HL-60/S4 treated with retinoic acid at 250 ng/mL for 4 days and 3 days (cell line): ENCODE data around the gene SDK1.

Experiments
- in situ Hi-C: fragments of 300-500 bp; cut with MboI; formaldehyde crosslinking; loops from 2 replicates; pipeline ENCODE4 v1.7.0; 2022; ENCODE audit warnings: low sequenced_read_pairs

Gene SDK1

DNA sequence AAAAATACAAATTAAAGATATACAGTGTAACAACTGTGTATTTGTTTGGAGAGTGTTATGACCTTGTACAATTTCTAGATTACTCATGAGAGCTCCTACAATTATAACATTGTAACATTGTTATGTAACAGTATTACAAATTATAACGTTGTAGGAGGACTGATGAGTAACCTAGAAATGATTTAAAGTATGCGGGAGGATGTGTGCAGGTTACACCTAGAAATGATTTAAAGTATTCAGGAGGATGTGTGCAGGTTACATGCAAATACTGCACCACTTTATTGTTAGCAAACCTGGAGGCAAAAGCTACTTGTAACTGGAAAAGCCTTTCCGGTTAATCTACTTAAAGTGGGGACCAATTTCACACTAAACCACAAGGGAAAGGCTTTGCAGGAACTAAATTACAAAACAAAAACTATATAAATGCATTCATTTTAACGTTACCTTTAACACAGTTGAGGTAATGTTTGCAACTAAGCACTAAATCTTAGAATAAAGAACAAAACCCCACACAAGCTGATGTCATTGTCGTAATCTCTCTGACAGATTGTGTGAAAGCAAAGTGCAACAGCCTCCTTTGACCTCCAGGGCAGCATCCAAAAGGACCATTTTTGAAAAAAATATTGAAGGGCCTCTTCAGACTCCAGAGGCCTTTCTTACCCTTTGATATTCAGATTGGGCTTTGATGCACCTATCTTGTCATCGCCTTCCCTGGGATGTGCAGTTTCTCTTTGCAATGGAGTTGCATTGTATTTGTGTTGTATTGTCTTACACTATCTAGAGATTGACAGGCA is 858.9 kb downstream of the SDK1 start:
- in situ Hi-C loops, result no loop called here

- in situ Hi-C loops, result no loop called here
These were observed 862.0 kb downstream of the SDK1 start for GRCh38 chr7:4162884-4163564.

- in situ Hi-C loops, result no loop called here
These were observed 862.6 kb downstream of the SDK1 start for GRCh38 chr7:4163565-4164203.

- in situ Hi-C loops, result no loop called here
These were observed 863.5 kb downstream of the SDK1 start for GRCh38 chr7:4164556-4164955.

- in situ Hi-C loops, result no loop called here
These were observed 865.3 kb downstream of the SDK1 start for GRCh38 chr7:4166340-4166739.

- in situ Hi-C loops, result no loop called here
These were observed 865.8 kb downstream of the SDK1 start for GRCh38 chr7:4166807-4167206.

- in situ Hi-C loops, result no loop called here
These were observed 866.4 kb downstream of the SDK1 start for GRCh38 chr7:4167385-4167910.

GRCh38 chr7:4168041-4168440 is 867.0 kb downstream of the SDK1 start:
- in situ Hi-C loops, result no loop called here

GRCh38 chr7:4168541-4168940 is 867.5 kb downstream of the SDK1 start:
- in situ Hi-C loops, result no loop called here

DNA sequence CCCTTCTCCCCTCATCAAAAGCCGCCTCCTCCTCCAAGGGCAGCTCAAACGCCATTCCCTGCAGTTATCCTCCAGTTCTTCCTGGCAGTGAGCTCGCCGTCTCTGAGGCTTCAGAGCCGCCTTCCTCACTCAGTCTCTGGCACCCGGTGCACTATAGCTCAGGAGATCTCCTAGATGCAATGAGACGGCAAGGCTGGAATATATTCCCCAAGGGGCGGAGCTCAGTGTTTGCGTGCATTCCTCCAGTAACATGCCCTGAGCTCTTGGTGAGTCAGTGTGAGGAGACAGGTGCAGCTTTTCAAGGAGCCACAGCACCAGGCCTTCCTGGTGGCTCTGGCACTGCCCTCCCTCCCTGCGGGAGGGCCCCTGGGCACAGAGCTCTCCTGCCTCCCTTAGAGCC is 868.4 kb downstream of the SDK1 start:
- in situ Hi-C loops, result no loop called here

- in situ Hi-C loops, result no loop called here
These were observed 870.1 kb downstream of the SDK1 start for GRCh38 chr7:4170997-4171786.

DNA sequence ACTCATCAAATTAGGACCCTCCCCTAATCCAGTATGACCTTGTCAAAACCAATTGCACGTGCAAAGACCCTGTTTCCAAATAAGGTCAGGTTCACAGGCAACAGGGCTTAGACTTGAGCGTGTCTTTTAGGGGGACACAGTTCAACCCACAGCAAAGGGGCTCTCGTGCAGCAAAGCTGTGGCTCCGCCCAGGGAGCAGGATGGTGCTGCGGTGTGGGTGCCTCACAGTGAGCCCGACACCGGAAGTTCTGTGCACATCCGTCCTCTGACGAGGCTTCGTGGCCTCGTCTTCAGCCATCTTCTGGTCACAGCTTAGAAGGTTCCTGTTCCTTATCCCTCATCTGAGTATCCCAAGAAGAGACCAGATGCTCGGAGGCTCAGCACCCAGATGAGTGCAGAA is 871.8 kb downstream of the SDK1 start:
- in situ Hi-C loops, result no loop called here

DNA sequence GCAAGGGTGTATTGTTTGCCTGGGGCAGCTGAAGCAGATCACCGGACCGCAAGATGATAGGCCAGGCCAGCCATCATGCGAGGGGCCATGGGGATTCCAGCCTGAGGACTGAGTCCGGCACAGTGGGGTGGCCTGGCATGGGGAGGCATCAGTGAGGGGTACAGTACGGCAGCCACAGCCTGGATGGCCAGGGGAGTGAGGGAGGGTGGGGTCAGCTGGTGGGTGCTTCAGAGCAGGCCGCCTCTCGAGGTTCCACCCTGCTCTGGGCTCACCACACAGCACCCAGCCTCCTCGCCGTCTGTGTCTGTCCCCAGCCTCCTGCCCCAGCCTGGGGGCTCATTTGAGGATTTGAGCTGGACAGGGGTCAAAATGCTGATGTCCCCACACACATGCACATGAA is 872.6 kb downstream of the SDK1 start:
- in situ Hi-C loops, result no loop called here

DNA sequence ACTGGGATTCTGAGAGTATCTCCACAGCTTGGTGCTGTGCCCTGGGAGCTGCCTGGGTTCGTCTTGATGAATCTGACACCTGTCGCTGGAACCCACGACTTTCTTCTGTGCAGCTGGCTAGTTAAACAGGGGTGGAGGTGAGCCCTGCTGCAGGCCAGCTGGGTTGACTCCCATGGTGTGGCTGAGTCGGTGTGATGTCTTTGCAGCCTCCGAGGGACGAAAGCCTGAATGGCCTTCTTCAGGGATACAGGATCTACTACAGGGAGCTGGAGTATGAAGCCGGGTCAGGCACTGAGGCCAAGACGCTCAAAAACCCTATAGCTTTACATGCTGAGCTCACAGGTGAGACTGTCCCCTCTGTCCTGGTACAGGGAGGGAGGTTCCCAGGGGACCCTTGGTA is 873.0 kb downstream of the SDK1 start:
- in situ Hi-C loops, result no loop called here

GRCh38 chr7:4174451-4174850 is 873.4 kb downstream of the SDK1 start:
- in situ Hi-C loops, result no loop called here

- in situ Hi-C loops, result no loop called here
These were observed 873.8 kb downstream of the SDK1 start for GRCh38 chr7:4174884-4175283.

DNA sequence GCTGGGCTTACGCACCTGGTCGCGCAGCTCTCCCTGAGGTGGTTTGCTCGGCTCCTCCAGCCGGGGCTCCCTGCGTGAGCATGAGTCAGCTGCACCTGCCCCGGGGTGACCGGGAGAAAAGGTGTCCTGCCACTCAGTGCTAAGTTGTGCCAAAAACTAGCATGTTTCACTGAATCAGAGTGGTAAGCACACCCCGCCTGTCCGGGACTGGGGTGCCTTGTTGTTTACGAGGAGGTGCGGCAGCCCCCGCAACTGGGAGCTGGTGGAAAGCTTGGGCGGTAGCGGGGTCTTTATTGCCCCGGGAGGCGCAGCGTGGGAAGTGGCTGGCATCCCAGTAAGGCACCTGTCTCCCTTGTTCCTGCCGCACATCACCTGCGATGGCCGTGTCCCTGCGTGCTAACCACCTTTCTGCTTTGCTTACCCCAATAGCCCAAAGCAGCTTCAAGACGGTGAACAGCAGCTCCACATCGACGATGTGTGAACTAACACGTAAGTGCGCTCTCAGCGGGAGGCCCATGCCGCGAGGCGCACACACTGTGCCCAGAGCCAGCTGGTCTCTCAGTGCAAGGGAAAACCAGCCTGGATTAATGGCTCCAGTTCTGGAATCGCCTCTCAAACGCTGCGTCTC is 874.4 kb downstream of the SDK1 start:
- in situ Hi-C loops, result no loop called here

GRCh38 chr7:4177001-4177400 is 875.9 kb downstream of the SDK1 start:
- in situ Hi-C loops, result no loop called here

DNA sequence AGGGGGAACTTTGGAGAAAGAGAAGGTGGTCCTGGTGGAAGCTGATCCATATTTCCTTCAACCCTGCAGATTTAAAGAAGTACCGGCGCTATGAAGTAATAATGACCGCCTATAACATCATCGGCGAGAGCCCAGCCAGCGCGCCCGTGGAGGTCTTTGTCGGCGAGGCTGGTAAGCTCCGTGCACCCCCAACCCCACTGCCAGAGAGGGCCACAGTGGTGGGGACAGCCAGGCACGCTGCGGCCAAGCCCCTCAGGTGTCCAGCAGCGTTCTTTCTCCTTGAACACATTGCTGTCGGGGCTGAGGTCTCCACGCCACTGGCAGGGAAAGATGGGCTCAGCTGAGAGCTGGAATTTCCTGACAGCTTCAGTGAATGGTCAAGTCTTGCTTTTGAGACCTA is 877.4 kb downstream of the SDK1 start:
- in situ Hi-C loops, result no loop called here

DNA sequence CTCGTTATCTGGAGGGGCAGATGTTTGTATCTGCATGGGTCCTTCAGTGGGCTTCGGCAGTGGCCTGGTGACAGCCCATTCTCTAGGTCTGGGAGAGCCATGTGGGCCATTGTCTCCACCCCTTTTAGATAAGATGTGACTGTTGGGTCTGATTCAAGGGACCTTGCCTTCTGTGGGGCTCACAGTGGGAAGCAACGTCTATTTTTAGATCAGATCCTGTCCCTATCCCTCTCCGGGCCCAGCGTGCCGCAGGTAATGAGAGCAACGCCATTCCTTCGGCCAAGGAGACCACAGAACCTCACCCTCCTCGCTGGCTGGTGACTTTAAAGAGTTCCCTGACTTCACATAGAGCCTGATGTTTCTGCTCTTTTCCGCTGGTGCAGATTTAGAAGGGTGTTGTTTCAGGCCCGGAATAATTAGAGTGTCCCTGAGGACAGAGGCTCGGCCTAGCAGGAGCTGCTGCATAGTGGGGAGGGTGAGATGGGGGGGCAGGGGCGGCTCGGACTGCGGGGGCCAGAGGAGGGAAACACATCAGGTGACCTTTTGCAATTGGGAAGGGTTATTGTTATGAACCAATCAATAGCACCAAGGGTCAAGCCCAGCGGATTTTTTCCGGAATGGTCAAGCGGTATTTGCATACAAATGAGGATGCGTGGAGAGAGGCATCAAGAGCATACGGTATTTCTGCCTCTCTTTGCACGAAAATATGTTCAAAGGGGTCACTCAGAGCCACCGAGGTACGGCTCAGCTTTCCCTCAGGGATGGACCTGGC is 878.0 kb downstream of the SDK1 start:
- in situ Hi-C loops, result no loop called here
